Activated CD8-positive, alpha-beta memory T cell treated with anti-CD3 and anti-CD28 coated beads, Interleukin-2, amount 50 U/mL, for 24 hours (primary cell): Measurements from ENCODE around the gene RHBDD3.

Experiments used
- DNase-seq: peaks from one replicate; pipeline ENCODE4 v3.0.0-alpha.2; 2020; ENCODE audit errors: extremely low read depth

The RHBDD3 gene

DNA sequence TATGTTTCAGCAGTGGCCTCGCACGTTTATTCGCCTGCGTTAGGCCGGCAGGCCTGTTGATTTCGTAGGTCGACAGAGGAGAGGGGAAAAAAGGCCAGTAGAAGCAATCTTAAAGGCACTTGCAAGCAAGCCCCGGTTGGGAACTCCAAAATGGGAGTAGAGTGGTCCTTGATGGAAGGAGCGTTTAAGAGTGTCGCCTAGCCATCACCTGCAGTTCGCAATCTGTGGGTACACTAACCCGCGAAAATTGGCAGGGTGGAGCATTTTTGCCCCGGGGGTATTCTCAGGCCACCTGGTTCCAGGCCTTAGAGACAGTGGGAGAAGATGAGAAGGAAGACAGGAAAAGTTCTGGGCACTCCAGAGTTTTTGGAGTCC is 1.4 kb upstream of the RHBDD3 start:
- DNase-seq, result no peak

- DNase-seq, result no peak
These were observed 889 bp upstream of the RHBDD3 start for GRCh38 chr22:29268511-29269229.

- DNase-seq, result no peak
These were observed 321 bp downstream of the RHBDD3 start for GRCh38 chr22:29267462-29267857.

- DNase-seq, result no peak
These were observed 968 bp downstream of the RHBDD3 start for GRCh38 chr22:29266564-29267461.

GRCh38 chr22:29265929-29266328 is 1.9 kb downstream of the RHBDD3 start:
- DNase-seq, result no peak

DNA sequence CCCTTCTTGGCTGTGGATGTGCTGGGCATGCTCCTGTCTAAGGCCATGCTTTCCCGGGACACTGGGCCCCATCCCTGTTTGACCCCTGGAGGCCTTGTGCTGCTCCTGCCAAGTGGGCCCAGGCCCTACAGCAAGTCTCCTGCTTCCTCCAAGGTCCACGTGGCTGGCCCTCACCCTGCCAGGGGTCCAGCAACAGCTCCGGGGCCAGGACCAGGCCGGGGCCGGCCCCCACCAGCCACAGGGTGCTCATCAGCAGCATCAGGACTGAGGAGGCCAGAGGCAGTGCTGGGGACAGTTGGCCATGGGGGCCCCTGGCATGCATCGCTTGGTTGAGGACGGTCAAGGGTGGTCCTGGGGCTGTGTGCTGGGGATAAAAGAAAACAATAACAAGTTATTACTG is 2.5 kb downstream of the RHBDD3 start:
- no peak for DNase-seq

DNA sequence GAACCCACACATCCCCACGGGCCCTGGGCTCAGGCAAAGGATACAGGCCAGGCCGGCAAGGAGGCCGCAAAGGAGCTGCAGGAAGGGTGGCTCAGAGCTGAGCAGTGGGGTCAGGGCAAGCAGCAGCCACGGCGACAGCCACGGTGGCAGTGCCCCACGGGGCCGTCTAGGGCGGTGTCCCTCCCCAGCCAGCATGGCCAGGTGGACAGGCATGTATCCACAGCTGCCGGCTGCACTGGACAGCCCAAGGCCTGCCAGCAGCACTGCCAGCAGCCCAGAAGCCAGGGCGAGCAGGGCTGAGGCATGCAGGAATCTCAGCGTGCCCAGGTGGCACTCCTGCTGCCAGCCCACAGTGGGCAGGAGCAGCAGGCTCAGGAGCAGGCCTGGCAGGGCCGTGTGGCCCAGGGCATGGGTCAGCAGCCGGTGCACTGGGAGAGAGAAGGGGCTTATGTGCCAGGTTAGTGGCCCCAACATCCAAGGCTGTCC is 3.9 kb downstream of the RHBDD3 start:
- no peak for DNase-seq

GRCh38 chr22:29260601-29261315 is 7.0 kb downstream of the RHBDD3 start:
- no peak for DNase-seq

DNA sequence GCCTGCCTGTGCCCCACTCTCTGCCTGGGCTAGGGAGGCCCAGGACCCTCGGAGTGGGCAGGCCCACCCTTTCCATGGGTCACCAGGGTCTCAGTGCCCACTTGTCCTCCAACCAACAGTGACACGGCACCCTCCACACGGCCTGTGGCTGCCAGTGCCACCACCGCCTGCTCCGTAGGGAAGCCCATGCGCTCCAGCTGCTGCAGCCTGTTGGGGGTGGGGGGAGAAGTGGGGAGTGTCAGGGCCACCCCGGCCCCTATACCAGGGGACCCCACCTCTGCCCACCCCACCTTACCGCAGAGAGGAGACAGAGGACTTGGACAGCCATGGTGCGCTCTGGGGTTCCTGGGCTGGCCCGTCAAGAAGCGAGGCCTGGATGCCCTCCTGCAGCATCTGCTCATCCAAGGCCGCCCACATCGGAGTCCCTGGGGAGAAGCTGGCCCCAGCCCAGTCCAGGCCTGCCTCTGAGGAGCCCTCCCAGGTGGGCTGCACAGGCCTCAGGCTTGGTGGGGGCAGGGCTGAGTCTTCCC is 7.7 kb downstream of the RHBDD3 start:
- DNase-seq, result no peak

- no peak for DNase-seq
These were observed 8.4 kb downstream of the RHBDD3 start for GRCh38 chr22:29259253-29259899.

GRCh38 chr22:29258407-29259252 is 9.2 kb downstream of the RHBDD3 start:
- no peak for DNase-seq

DNA sequence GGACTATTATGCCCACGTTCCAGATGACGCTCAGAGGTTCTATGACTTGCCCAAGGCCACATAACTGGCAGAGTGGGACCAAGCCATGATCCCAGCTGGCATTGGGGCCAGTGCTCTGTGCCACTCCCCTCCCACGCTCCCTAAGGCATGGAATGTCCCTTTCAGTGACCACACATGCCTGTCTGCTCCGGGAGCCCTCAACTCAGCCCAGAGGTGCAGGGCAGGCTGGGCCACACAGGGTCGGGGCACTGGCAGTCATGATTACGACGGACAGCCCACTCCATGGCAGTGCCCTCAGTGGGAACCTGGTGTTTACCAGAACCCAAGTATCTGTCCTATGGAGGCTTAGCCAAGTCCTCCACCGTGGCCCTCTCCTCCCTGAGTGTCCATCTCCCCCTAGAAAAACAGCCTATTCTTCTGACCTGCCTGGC is 10.0 kb downstream of the RHBDD3 start:
- no peak for DNase-seq

- DNase-seq, result no peak
These were observed 11.0 kb downstream of the RHBDD3 start for GRCh38 chr22:29256606-29257325.

GRCh38 chr22:29255064-29255621 is 12.6 kb downstream of the RHBDD3 start:
- DNase-seq, result no peak

GRCh38 chr22:29254286-29254660 is 13.5 kb downstream of the RHBDD3 start:
- no peak for DNase-seq

DNA sequence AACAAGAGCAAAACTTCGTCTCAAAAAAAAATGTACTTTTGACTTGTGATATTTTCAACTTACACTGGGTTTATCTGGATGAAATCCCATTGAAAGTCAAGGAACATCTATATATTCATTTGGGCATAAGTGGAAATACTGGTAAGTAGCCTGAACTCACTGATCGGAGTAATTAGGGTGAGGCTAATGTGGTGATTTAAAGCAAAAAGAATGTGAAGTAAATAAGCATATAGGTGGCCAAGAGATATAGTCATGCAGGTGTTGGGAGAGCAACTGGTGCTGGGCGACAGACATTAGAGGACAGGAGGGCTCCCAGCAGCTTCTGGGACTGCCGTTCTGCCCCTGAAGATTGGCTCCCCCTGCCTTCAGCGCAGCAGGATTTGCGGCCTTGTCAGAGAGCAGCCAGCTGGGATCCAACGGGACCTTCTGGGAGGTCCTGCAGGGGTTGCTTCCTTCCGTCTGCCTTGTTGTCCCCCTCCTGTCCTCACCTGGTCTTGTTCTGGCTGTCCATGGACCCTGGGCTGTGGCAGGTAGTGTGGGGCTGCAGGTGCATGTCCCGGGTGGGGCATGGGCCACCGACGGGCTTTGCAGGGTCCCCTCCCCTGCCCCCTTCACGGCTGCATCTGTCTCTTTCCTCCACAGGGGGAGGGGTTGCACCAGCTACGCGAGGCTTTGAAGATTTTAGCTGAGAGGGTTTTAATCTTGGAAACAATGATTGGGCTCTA is 14.1 kb downstream of the RHBDD3 start:
- DNase-seq, result no peak

- DNase-seq, result no peak
These were observed 15.5 kb downstream of the RHBDD3 start for GRCh38 chr22:29251981-29252911.

GRCh38 chr22:29251265-29251664 is 16.5 kb downstream of the RHBDD3 start:
- DNase-seq, result no peak
